Stimulated activated CD4-positive, alpha-beta T cell treated with anti-CD3 and anti-CD28 coated beads, Interleukin-1b, Interleukin-23, amount 100 ng/mL, for 24 hours (primary cell): ENCODE results near the gene PARP11.

Experiments used
- DNase-seq, 4 experiments: peaks; one replicate each; pipeline ENCODE4 v3.0.0-alpha.2; 2020; ENCODE audit warnings: low read depth in 4 of 4, low spot score in 1 of 4

The PARP11 gene

GRCh38 chr12:3772380-3772779 is 100.8 kb downstream of the PARP11 start:
- DNase-seq = no peak

- DNase-seq = no peak
These were observed 101.3 kb downstream of the PARP11 start for GRCh38 chr12:3771853-3772252.

GRCh38 chr12:3770891-3771290 is 102.3 kb downstream of the PARP11 start:
- no peak for DNase-seq

GRCh38 chr12:3768911-3769447 is 104.2 kb downstream of the PARP11 start:
- no peak for DNase-seq

- no peak for DNase-seq
These were observed 112.0 kb downstream of the PARP11 start for GRCh38 chr12:3761116-3761735.

GRCh38 chr12:3759878-3760277 is 113.3 kb downstream of the PARP11 start:
- DNase-seq = no peak
